ENCODE results near the gene NR1D1. TPM values are rescaled to one million over a fixed set of nuclear protein-coding genes. Genes with fewer than 3 reads are reported as not detected.
A peak's percentile ranks its signal among the peaks of the same experiment; 100 is the strongest.

The NR1D1 gene
- total and polyA plus RNA-seq, 2 of the 13 experiments (the other 11 are each of a cell fraction or from before 2014, with no cell fraction given) = 2.1 to 2.7 TPM

- TF ChIP-seq, protein P1, sequence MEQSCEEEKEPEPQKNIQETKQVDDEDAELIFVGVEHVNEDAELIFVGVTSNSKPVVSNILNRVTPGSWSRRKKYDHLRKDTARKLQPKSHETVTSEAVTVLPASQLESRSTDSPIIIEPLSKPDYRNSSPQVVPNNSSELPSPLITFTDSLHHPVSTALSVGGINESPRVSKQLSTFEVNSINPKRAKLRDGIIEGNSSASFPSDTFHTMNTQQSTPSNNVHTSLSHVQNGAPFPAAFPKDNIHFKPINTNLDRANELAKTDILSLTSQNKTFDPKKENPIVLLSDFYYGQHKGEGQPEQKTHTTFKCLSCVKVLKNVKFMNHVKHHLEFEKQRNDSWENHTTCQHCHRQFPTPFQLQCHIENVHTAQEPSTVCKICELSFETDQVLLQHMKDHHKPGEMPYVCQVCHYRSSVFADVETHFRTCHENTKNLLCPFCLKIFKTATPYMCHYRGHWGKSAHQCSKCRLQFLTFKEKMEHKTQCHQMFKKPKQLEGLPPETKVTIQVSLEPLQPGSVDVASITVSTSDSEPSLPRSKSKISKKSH (CRISPR knock-in tag; IDR thresholded peaks at IDR 0.05; ENCODE audit: borderline replicate concordance) = peak; percentile 86; the same call in 1 of the 2 replicates
- TF ChIP-seq E2F1 (CRISPR knock-in tag; IDR thresholded peaks at IDR 0.05) (no peak), CEBPB (IDR thresholded peaks at IDR 0.05; ENCODE audit: borderline replicate concordance, low read depth, low read length) (no peak), ZNF136 (CRISPR knock-in tag; IDR thresholded peaks at IDR 0.05; ENCODE audit: low read depth) (no peak), CENPX (CRISPR knock-in tag; IDR thresholded peaks at IDR 0.05) (no peak), CHCHD3 (CRISPR knock-in tag; IDR thresholded peaks at IDR 0.05) (no peak), ZNF747 (CRISPR knock-in tag; IDR thresholded peaks at IDR 0.05; ENCODE audit: borderline replicate concordance) (no peak), ZNF292 (CRISPR knock-in tag; IDR thresholded peaks at IDR 0.05; ENCODE audit: borderline replicate concordance, low read depth) (no peak), ZNF724P (CRISPR knock-in tag; IDR thresholded peaks at IDR 0.05; ENCODE audit: borderline replicate concordance) (no peak), SIX1 (CRISPR knock-in tag; IDR thresholded peaks at IDR 0.05; ENCODE audit: borderline replicate concordance) (no peak), ZBTB14 (CRISPR knock-in tag; IDR thresholded peaks at IDR 0.05) (no peak), ZNF180 (CRISPR knock-in tag; IDR thresholded peaks at IDR 0.05; ENCODE audit: borderline replicate concordance, low read depth) (no peak), ZSCAN29 (CRISPR knock-in tag; conservative IDR thresholded peaks at IDR 0.05) (no peak), NR2F1 (CRISPR knock-in tag; IDR thresholded peaks at IDR 0.05) (peak in 1 of 2 experiments; percentile 22; a peak in 2 of 4 replicates), ZNF569 (CRISPR knock-in tag; IDR thresholded peaks at IDR 0.05; ENCODE audit: borderline replicate concordance) (no peak), SP1 (IDR thresholded peaks at IDR 0.05) (no peak), SP1 (CRISPR knock-in tag; IDR thresholded peaks at IDR 0.05) (no peak), GZF1 (CRISPR knock-in tag; IDR thresholded peaks at IDR 0.05) (no peak), POLR2G (IDR thresholded peaks at IDR 0.05; ENCODE audit: low read depth, low read length) (no peak)
- TF ChIP-seq, protein P2, sequence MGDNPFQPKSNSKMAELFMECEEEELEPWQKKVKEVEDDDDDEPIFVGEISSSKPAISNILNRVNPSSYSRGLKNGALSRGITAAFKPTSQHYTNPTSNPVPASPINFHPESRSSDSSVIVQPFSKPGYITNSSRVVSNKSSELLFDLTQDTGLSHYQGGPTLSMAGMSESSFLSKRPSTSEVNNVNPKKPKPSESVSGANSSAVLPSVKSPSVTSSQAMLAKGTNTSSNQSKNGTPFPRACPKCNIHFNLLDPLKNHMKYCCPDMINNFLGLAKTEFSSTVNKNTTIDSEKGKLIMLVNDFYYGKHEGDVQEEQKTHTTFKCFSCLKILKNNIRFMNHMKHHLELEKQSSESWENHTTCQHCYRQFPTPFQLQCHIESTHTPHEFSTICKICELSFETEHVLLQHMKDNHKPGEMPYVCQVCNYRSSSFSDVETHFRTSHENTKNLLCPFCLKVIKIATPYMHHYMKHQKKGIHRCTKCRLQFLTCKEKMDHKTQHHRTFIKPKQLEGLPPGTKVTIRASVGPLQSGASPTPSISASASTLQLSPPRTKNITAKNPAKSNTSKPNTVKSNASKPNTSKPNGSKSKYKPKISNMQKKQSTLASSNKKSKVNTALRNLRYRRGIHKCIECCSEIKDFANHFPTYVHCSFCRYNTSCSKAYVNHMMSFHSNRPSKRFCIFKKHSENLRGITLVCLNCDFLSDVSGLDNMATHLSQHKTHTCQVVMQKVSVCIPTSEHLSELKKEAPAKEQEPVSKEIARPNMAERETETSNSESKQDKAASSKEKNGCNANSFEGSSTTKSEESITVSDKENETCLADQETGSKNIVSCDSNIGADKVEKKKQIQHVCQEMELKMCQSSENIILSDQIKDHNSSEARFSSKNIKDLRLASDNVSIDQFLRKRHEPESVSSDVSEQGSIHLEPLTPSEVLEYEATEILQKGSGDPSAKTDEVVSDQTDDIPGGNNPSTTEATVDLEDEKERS (CRISPR knock-in tag; IDR thresholded peaks at IDR 0.05) = no peak
- TF ChIP-seq, protein P3, sequence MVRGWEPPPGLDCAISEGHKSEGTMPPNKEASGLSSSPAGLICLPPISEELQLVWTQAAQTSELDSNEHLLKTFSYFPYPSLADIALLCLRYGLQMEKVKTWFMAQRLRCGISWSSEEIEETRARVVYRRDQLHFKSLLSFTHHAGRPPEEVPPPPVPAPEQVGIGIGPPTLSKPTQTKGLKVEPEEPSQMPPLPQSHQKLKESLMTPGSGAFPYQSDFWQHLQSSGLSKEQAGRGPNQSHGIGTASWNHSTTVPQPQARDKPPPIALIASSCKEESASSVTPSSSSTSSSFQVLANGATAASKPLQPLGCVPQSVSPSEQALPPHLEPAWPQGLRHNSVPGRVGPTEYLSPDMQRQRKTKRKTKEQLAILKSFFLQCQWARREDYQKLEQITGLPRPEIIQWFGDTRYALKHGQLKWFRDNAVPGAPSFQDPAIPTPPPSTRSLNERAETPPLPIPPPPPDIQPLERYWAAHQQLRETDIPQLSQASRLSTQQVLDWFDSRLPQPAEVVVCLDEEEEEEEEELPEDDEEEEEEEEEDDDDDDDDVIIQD (CRISPR knock-in tag; IDR thresholded peaks at IDR 0.05; ENCODE audit: low read depth) = no peak
Measured at GRCh38 chr17:40075201-40075941, 25.0 kb downstream of the NR1D1 start (continued).
